GM18517 (cell line): ENCODE data around the gene OR1L8.
"Not testable (repeated sequence)": the region's sequence is repeated elsewhere in the genome, so short reads cannot be mapped to it uniquely, and the experiment has no call there.

Experiments
- ATAC-seq: cut with Tn5 transposase; IDR thresholded peaks from one replicate; pipeline ENCODE4 v1.9.1; 2021; ENCODE audit warnings: mild to moderate bottlenecking, moderate library complexity; ENCODE audit not compliant: unreplicated experiment

The OR1L8 gene, protein sequence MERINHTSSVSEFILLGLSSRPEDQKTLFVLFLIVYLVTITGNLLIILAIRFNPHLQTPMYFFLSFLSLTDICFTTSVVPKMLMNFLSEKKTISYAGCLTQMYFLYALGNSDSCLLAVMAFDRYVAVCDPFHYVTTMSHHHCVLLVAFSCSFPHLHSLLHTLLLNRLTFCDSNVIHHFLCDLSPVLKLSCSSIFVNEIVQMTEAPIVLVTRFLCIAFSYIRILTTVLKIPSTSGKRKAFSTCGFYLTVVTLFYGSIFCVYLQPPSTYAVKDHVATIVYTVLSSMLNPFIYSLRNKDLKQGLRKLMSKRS

DNA sequence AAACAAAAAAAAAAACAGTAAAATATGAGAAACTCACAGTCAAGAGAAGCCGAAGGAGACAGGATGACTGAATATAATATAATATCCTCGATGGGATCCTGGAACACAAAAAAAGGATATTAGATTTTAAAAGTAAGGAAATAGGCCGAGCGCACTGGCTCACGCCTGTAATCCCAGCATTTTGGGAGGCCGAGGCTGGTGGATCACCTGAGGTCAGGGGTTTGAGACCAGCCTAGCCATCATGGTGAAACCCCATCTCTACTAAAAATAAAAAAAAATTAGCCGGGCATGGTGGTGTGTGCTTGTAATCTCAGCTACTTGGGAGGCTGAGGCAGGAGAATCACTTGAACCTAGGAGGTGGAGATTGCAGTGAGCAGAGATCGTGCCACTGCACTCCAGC lies at the start of gene OR1L8:
Gene OR1L8 (minus strand): TSS at position 101 of the 400 bp plus-strand sequence. CDS start 14,907 bp downstream, outside the sequence.
- not testable (repeated sequence) for ATAC-seq

DNA sequence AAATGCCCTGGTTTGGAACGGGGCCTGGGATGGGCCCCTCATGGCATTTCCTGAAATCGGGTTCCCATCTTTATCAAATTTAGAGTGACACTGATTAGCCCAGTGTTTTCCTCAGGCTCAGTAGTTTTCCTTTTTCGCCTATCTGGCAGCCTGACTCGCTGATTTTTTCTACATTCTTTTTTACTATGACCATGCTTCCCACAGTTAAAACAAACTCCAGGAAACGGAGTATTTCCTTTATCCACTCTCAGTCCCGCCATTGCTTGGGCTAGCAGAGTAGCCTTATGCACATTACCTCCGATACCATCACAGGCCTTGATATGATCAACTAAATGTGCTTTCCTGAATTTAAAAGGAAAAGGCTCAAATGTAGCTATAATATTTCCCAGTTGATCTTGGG lies 36.8 kb upstream of the OR1L8 start:
- no peak for ATAC-seq

DNA sequence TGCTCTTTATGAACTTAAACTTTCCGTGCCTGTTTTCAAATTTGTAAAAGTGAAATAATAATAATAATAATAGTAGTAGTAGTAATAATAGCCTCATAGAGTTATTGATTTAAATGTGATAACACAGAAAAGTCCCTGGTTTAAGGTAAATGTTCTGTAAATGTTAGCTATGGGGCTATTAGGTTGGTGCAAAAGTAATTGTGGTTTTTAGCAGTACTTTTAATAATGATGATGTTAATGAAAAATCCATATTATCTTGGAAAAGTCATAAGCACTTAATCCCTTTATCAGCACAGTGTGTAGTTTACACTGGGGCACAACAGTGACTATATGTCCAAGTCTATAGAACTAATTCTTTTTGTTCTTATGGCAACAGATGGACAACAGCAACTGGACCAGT lies 31.2 kb upstream of the OR1L8 start, which contains the start of gene OR1Q1:
Gene OR1Q1 (plus strand): TSS at position 377 of the 400 bp plus-strand sequence. CDS start 0 bp downstream, at position 377.
- ATAC-seq, result no peak

DNA sequence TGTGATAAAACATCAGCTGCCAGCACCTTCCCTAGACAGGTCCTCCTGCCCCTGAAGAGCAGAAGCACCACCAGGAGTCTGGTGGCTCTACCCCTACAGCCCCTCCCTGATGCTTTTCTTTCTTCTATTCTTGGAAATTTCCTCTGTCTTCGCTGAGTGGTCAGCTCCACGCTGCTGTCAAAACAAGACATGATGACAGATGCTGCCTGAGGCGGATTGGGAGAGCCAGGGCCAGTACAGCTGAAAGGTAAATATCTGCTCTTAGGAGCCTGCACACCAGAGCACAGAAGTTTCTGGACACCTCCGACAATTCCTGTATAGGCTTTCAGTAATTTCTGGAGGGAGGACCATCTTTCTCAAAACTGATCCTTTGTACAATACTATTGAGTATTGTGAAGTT lies 26.6 kb upstream of the OR1L8 start:
- ATAC-seq, result no peak

DNA sequence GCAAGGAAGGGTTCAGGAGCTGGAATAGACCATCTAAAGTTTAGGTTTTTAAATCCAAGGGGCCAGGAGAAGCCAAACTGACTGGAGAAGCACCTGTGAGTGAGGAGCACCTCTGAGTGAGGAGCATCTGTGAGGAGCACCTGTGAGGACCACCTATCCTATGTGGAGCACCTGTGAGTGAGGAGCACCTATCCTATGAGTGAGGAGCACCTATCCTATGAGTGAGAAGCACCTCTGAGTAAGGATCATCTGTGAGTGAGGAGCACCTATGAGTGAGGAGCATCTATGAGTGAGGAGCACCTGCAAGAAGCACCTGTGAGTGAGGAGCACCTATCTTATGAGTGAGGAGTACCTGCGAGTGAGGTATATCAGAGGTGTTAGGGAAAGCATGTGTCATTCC lies 23.4 kb upstream of the OR1L8 start:
- no peak for ATAC-seq

DNA sequence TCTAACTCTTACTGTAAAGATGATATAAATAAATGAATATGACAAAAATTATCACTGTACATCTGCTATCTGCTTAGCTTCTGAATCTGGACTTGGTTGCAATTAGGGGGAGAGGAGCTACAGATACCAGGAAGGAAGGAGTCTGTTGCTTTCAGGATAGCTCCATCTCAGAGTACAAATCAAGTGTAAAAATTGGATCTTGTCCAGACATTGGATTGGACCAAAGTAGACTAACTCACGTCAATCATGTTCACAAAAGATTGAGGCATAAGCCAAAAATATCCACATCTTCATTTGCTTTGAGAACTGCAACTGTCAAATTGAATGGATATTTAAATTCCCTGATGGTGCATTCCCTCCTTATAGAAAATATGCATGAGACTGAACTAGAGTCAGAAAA lies 22.5 kb upstream of the OR1L8 start:
- no peak for ATAC-seq

DNA sequence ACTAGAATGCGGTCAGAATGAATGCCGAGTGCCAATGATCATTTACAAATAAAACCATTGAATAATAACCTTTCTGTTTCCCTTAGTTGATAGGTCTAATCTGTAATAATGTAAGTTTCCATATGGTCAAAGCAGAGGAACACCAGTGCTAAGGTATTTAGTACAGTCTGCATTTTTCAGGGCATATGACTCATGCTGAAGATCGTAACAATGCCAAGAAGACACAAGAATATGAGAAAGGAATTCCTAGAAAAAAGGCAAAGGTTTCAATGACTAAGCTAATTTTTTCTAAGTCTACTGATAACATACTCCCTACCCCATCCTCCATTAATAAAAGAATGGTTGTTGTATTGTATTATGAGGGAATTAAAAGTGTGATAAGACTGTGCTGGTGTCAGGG lies 2.8 kb downstream of the OR1L8 start:
- ATAC-seq, result no peak

DNA sequence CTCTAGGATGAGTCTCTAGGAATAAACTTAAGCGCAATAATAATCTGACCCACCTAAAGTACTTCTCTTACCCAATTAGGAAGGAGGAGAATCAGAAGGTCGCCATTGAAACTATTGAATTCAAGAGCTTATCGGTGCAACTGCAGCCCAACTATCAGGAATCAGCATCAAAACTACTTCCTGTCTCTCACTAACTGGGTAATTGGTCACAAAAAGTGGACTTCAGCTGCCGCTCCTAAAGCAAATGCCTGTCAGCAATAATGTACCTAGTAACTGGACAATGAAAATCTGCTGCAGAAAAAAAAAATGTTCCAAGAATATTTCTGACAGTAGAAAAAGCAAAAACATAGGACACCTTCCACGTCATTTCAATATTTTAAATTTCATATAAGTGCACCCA lies 3.3 kb downstream of the OR1L8 start:
- ATAC-seq, result no peak

DNA sequence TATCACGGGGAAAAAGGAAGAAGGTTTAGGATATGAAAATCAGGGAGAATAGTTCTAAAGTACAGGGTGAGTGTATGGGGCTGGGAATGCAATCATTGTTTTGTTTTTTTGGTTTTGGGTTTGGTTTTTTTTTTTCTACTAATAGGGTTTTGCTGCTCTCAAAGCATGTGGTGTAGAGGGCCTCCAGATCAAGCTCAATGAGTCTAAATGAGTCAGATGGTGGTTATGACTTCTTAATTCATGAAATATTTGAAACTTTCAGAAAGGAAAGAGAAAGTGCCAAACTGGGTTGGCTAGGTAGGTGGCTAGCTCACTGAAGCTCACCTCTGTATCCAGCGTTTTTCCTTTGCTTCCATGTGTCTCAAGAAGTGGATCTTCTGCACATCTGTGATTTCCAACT lies 10.7 kb downstream of the OR1L8 start:
- ATAC-seq, result no peak

DNA sequence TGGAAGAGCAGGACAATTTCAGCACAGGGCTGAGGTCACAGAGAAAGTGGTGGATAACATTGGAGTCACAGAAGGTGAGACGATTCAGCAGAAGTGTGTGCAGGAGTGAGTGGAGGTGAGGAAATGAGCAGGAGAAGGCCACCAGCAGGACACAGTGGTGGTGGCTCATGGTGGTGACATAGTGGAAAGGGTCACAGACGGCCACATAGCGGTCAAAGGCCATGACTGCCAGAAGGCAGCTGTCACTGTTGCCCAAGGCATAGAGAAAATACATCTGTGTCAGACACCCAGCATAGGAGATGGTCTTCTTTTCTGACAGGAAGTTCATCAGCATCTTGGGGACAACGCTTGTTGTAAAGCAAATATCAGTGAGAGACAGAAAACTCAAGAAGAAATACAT lies 15.3 kb downstream of the OR1L8 start:
- no peak for ATAC-seq

DNA sequence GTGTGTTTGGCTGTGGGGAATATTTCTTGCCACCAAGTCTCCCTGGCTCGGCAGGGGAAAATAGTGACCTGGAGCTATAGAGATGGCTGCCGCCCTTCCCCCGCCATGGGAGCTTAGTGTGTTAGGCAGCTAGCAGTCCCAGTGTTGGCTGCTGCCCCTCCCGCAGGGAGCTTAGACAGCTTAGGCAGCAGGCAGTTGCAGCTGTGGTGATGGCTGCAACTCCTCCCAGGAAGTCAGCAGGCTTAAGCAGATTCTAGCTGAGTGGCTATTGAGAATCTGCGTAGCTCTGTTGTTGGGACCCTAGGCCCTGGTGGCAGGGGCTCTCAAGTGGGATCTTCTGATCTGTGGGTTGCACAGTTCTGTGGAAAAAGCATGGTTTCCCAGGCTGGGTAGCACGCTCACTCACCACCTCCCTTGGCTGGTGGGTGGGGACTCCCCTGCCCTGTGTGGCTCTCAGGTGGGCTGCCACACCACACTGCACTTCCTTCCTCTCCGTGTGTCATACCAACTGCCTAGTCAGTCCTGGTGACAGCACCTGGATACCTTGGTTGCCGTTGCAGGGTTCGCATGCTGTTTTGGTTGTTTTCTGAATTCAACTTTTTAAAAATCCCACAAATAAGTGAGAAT lies 20.9 kb downstream of the OR1L8 start:
- no peak for ATAC-seq

DNA sequence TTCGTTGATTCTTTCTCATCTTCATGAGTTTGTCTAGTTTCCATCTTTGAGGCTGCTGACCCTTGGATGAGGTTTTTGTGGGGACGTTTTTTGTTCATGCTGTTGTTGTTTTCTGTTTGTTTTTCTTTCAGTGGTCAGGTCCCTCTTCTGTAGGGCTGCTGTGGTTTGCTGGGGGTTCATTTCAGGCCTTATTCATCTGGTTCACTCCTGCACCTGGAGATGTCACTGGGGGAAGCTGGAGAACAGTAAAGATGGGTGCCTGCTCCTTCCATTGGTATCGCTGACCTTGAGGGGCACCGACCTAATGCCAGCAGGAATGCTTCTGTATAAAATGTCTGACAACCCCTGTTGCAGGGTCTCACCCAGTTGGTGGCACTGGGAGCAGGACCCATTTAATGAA lies 21.7 kb downstream of the OR1L8 start:
- ATAC-seq, result no peak

DNA sequence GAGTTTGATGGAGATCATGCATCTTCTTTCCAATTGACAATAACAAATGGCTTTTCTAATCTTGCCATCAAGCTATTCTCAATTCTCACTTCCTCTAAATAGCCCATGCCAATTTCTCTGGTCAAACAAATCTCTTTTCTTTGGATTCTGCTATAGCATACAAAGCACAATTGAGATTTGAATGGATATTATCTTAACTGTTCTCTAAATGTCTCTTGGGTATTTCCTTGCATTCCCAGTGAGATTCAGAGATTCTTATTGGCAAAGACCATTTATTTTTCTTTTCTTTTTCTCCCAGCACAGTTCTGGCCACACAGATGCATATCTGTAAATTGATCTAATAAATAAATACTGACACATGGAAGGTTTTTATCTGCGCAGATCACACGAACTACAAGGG lies 30.4 kb downstream of the OR1L8 start, which contains the start of gene OR1N2:
Gene OR1N2 (plus strand): TSS at position 301 of the 400 bp plus-strand sequence. CDS start 100 bp downstream, outside the sequence.
- no peak for ATAC-seq

DNA sequence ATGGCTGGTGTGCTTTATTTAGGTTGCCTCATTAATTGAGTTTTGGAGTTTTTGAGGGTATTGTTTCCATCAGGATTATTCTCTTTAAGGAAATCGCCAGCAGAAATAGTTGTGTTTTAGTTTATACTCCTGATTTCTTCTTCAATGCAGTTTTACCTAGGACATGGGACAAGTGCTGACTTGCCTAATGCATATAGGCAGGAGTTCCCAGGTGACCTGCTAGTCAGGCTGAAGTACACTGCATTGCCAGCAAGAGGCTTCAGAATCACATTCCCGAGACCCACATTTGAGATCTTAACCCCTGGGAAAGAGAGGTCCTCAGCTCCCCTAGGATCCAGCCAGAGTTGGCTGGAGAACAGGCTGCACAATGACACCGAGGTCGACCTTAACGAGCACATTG lies 31.8 kb downstream of the OR1L8 start:
- no peak for ATAC-seq

DNA sequence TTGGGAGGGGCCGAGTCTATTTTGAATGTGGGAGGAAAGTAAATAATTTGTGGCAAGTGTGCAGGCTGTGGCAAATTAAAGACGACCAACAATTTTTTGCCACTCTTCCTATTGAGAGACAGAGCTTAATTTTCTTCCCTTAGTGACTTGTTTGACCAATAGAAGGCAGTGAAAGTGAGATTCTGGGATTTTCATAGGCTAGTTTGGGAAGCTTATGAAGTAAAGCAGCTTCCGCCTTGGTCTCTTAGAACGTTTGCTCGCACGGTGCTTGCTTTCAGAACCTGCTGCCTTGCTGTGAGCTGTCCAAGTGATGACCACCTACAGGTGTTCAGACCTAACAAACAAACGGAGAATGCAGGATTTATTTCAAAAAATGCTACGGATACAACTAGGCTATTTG lies 37.0 kb downstream of the OR1L8 start:
- no peak for ATAC-seq

DNA sequence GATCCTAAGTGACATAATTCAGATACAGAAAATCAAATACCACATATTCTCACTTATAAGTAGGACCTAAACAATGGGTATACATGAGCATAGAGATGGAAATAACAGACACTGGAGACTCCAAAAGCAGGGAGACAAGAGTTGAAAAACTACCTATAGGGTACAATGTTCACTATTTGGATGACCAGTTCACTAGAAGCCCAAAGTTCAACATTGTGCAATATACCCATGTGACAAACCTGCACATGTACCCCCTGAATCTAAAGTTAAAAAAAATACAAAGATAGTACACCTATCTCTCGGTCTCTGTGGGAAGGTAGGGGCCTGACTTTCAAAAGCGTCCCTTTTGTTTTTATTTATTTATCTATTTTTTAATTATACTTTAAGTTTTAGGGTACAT lies 44.4 kb downstream of the OR1L8 start:
- no peak for ATAC-seq

DNA sequence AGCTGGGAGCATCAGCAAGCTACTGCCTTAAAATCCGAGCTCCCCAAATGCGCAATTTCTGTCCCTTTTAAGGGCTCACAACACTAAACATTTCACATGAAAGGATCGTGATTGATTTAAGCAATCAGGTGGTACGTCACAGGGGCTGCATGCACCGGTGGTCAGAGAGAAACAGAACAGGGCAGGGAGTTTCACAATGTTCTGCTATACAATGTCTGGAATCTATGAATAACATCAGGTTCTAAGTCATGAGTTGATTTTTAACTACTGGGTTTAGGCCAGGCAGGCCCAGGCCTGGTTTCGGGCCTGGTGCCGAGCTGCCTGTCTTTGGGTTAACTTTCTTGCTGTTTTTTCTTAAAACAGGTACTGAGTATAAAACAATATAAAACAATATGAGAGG lies 46.1 kb downstream of the OR1L8 start:
- not testable (repeated sequence) for ATAC-seq

DNA sequence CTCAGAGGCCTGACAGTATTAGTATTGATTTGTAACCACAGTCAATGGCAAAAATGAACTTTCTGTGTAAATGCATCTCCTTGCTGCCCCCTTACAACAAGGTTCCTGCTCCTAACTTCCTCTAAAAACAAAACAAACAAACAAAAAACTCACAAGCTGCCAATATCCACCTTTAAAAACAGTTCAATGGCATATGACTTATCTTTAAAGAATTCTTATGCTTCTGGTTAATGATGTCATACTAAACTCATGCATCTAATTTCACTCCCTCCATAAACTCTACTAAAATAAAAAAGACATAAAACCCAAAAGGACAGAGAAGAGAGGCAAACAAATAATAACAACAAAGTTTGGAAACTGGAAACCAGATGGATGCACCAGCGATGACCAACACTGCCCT lies 47.0 kb downstream of the OR1L8 start:
- ATAC-seq, result no peak

DNA sequence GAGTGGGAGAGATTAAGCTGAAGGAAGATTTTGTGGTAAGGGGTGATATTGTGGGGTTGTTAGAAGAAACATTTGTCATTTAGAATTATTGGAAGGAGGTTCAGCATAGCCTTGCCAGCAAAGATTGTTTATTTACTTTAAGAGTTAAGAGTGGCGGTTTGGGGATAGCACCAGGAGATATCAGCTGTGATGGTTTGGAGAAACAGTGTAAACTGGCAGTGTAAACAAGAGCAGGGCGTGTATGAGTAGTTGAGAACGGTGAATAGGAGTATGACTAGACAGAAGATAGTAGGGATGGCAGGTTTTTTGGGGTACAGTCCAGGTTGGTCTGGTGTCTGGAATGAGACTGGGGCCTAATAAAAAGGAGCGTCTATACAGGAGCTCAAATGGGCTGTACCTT lies 52.0 kb downstream of the OR1L8 start:
- not testable (repeated sequence) for ATAC-seq

DNA sequence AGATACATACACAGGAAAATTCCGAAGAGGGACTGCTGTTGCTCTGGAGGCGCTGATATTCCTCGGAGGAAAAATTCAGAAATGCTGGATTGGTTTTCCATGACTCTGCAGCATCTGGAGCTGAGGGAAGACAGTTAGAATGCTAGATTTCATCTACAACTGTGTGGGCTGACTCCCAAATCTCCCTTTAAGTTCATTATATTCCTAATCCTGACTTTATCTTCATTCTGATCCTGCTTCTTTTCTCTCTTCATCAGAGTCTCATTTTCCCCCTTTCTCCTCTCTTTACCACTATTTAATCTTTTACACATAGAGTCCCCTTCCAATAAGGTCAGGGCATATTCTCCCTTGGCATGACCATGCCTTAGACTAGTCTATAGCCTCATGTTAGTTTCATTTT lies 56.0 kb downstream of the OR1L8 start, which contains the start of gene OR1N1:
Gene OR1N1 (minus strand): TSS at position 101 of the 400 bp plus-strand sequence. CDS start 0 bp downstream, at position 101.
- ATAC-seq, result no peak

DNA sequence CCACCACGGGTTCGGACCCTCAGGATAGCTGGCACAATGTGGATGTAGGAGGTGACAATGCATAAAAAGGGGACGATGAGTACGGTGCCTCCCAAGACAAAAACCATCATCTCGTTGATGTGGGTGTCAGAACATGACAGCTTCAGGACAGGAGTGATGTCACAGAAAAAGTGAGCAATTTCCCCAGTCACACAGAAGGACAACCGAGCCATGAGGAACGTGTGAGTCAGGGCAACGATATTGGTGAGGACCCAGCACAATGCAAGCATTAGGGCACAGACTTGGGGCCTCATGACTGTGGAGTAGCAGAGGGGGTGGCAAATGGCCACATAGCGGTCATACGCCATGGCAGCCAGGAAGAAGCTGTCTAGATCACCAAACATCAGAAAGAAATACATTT lies 56.6 kb downstream of the OR1L8 start:
- ATAC-seq, result no peak

DNA sequence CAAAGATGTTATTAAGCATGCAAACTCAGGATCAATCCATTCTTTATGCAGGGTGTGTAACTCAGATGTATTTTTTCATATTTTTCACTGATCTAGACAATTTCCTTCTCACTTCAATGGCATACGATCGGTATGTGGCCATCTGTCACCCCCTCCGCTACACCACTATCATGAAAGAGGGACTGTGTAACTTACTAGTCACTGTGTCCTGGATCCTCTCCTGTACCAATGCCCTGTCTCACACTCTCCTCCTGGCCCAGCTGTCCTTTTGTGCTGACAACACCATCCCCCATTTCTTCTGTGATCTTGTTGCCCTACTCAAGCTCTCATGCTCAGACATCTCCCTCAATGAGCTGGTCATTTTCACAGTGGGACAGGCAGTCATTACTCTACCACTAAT lies 63.8 kb downstream of the OR1L8 start:
- no peak for ATAC-seq
